Calu3 (cell line): ENCODE results near the gene PTOV1. TPM values are rescaled to one million over a fixed set of nuclear protein-coding genes. Genes with fewer than 3 reads are reported as not detected.
A peak's percentile ranks its signal among the peaks of the same experiment; 100 is the strongest.
"Not testable (repeated sequence)": the region's sequence is repeated elsewhere in the genome, so short reads cannot be mapped to it uniquely, and the experiment has no call there.

Experiments used
- BruUV-seq: library from RNA; stranded (reverse); fragments of 400-500 nt; replicated peaks from 2 replicates; lab custom pipeline; 2021; lab: Mats Ljungman, UMichigan
- CTCF ChIA-PET: fragments of 300-600 bp; sonication (Branson Sonifier 250); formaldehyde crosslinking; loops from one replicate; lab custom pipeline; 2022; ENCODE audit warnings: antibody characterized with exemption; lab: Charles Lee
- DNase-seq: peaks from one replicate; pipeline ENCODE4 v3.0.0; 2022
- H3K27ac Mint-ChIP-seq: one replicate; pipeline ENCODE4 v1.8.0; 2022; ENCODE audit warnings: mixed read lengths; ENCODE audit not compliant: unreplicated experiment
- H3K27me3 Mint-ChIP-seq: one replicate; pipeline ENCODE4 v1.8.0; 2022; ENCODE audit warnings: mixed read lengths; ENCODE audit not compliant: unreplicated experiment
- H3K36me3 Mint-ChIP-seq: one replicate; pipeline ENCODE4 v1.8.0; 2022; ENCODE audit warnings: mild to moderate bottlenecking, moderate library complexity, mixed read lengths; ENCODE audit not compliant: insufficient read depth, unreplicated experiment
- H3K4me1 Mint-ChIP-seq: one replicate; pipeline ENCODE4 v1.8.0; 2022; ENCODE audit warnings: mild to moderate bottlenecking, low read depth, mixed read lengths; ENCODE audit not compliant: unreplicated experiment
- H3K4me3 Mint-ChIP-seq: one replicate; pipeline ENCODE4 v1.8.0; 2022; ENCODE audit warnings: mild to moderate bottlenecking, low read depth, moderate library complexity, mixed read lengths; ENCODE audit not compliant: unreplicated experiment
- H3K9me3 Mint-ChIP-seq: one replicate; pipeline ENCODE4 v1.8.0; 2022; ENCODE audit warnings: low read depth, mixed read lengths; ENCODE audit not compliant: unreplicated experiment
- intact Hi-C: fragments of 100-400 bp; cut with micrococcal nuclease; formaldehyde crosslinking; loops from one replicate; pipeline ENCODE4 v1.10.0; 2022; ENCODE audit not compliant: unreplicated experiment
- total RNA-seq: library from RNA; stranded (reverse); gene quantifications from 2 replicates; pipeline ENCODE4 v1.2.3, GENCODE V29; 2022
- TF ChIP-seq, protein P1 (sequence below): fragments of 200-600 bp; IDR thresholded peaks from one replicate; pipeline ENCODE4 v1.8.0; 2022; ENCODE audit warnings: antibody characterized with exemption; ENCODE audit not compliant: unreplicated experiment

The PTOV1 gene
- total RNA-seq, 1 experiment from 2014 or later = 256 TPM

DNA sequence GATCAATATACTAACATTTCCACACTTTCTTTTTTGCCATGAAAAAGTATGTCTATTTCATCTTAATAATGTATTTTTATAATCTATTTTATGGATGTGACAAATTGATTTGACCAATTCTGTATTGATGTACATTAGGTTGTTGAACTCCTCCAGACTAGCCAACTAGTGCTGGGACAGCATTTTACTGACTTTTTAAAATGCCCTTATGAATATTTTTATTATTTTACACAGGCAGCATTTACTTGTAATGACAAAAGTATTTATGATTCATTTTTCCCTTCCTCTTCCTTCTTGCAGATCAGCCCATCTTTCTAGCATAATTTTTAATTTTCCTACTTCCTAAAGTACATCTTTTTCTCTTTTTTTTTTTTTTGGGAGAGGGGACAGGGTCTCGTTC is 36.9 kb upstream of the PTOV1 start:
- DNase-seq = no peak
- H3K9me3 Mint-ChIP-seq = no peaks in the 10 kb centered on the region
- peaks cover 12% of the 10 kb centered on the region for H3K4me1 Mint-ChIP-seq
- peak overlapping the region; percentile 76 for H3K4me3 Mint-ChIP-seq
- no peaks in the 10 kb centered on the region for H3K27me3 Mint-ChIP-seq
- CTCF ChIA-PET = interaction anchor here (1.3 kb wide), 1 partner anchor 54 kb away, joined by 3 read pairs; no protein-coding TSS in a partner anchor
- intact Hi-C loops = no loop called here
- TF ChIP-seq, protein P1, sequence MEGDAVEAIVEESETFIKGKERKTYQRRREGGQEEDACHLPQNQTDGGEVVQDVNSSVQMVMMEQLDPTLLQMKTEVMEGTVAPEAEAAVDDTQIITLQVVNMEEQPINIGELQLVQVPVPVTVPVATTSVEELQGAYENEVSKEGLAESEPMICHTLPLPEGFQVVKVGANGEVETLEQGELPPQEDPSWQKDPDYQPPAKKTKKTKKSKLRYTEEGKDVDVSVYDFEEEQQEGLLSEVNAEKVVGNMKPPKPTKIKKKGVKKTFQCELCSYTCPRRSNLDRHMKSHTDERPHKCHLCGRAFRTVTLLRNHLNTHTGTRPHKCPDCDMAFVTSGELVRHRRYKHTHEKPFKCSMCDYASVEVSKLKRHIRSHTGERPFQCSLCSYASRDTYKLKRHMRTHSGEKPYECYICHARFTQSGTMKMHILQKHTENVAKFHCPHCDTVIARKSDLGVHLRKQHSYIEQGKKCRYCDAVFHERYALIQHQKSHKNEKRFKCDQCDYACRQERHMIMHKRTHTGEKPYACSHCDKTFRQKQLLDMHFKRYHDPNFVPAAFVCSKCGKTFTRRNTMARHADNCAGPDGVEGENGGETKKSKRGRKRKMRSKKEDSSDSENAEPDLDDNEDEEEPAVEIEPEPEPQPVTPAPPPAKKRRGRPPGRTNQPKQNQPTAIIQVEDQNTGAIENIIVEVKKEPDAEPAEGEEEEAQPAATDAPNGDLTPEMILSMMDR = no peak
- peak overlapping the region; percentile 81 for H3K27ac Mint-ChIP-seq
- no TSS peak for BruUV-seq
- H3K36me3 Mint-ChIP-seq = peaks cover 35% of the 10 kb centered on the region

DNA sequence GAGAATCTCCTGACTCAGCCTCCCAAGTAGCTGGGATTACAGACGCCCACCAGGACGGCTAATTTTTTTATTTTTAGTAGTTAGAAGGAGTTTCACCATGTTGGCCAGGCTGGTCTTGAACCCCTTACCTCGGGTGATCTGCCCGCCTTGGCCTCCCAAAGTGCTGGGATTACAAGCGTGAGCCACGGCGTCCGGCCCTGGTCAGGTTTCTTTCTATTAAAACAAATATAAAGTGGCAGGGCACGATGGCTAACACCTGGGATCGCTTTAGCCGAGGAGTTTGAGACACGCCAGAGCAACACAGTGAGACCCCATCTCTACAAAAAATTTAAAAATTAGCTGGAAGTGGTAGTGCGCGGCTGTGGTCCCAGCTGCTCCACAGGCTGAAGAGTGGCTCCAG is 34.4 kb upstream of the PTOV1 start:
- peaks cover 23% of the 10 kb centered on the region for H3K4me1 Mint-ChIP-seq
- H3K27me3 Mint-ChIP-seq = no peaks in the 10 kb centered on the region
- BruUV-seq = no TSS peak
- CTCF ChIA-PET = no interaction called here
- H3K9me3 Mint-ChIP-seq = no peaks in the 10 kb centered on the region
- no peak overlapping the region for H3K4me3 Mint-ChIP-seq
- TF ChIP-seq, protein P1 = no peak
- H3K27ac Mint-ChIP-seq = peak overlapping the region; percentile 99
- intact Hi-C loops = no loop called here
- DNase-seq = no peak
- H3K36me3 Mint-ChIP-seq = peaks cover 44% of the 10 kb centered on the region

DNA sequence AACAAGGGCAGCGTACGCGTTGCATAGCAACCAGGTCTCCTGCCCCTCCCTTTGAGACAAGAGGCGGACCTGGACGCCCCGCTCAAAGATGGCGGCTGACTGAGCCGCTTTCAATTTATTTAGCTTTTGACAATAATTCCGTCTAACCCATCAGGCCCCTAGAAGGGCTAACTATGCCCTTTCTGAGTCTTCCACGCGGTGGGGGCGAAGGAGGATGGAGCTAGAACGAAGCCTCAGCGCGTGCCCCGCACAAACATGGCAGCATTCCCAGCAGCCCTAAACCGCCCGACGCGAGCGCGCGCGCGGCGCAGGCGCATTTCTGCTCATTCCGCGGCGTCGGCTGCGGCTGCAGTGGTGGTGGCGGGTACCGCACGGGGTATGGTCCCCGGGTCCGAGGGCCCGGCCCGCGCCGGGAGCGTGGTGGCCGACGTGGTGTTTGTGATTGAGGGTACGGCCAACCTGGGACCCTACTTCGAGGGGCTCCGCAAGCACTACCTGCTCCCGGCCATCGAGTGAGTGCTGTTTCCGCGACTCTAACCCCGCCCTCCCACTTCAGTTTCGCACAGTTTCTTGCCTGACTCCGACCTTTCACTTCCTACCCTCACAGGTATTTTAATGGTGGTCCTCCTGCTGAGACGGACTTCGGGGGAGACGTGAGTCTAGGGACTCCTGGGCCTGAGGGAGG is 32.9 kb upstream of the PTOV1 start, which contains the start of gene MED25:
MED25 (plus strand) TSS at position 326 of the 685 bp plus-strand sequence; CDS start at position 379, 53 bp downstream.
- intact Hi-C loops = no loop called here

DNA sequence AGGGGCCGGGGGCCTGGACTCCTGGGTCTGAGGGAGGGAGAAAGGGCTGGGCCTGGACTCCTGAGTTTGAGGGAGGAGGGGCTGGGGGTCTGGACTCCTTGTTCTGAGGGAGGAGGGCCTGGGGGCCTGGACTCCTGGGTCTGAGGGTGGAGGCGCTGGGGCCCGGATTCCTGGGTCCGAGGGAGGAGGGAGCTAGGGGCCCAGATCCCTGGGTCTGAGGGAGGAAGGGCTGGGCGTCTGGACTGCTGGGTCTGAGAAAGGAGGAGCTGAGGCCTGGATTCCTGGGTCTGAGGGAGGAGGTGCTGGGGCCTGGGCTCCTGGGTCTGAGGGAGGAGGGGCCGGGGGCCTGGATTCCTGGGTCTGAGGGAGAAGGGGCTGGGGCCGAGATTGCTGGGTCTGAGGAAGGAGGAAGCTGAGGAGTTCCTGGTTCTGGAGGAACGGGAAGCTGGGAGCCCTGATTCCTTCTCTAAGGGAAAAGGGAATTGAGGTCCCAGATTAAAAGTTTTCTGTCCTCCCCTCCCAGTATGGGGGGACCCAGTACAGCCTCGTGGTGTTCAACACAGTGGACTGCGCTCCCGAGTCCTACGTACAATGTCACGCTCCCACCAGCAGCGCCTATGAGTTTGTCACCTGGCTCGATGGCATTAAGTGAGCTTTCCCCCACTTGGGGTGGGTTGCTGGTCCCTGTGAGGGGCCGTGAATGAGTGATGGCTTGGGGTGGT is 32.1 kb upstream of the PTOV1 start:
- TF ChIP-seq, protein P1 = no peak
- intact Hi-C loops = no loop called here
- Mint-ChIP-seq H3K27me3 (no peaks in the 10 kb centered on the region), H3K4me3 (peak overlapping the region; percentile 96), H3K4me1 (peaks cover 22% of the 10 kb centered on the region), H3K27ac (peak overlapping the region; percentile 99), H3K9me3 (no peaks in the 10 kb centered on the region), H3K36me3 (peaks cover 41% of the 10 kb centered on the region)
- DNase-seq = no peak
- BruUV-seq = no TSS peak
- CTCF ChIA-PET = no interaction called here

More for the DNA sequence above, 32.9 kb upstream of the PTOV1 start, which contains the start of gene MED25:
- H3K27me3 Mint-ChIP-seq = no peaks in the 10 kb centered on the region
- H3K4me3 Mint-ChIP-seq = peak within 1 kb of the TSS; percentile 96
- CTCF ChIA-PET = interaction anchor here (0.6 kb wide), 1 partner anchor 740 kb away, joined by 4 read pairs; no protein-coding TSS in a partner anchor
- TF ChIP-seq, protein P1 = no peak
- BruUV-seq = no TSS peak
- peak within 1 kb of the TSS; percentile 99 for H3K27ac Mint-ChIP-seq
- H3K36me3 Mint-ChIP-seq = peaks cover 42% of the 10 kb centered on the region
- no peaks in the 10 kb centered on the region for H3K9me3 Mint-ChIP-seq
- peak; percentile 91 for DNase-seq
- H3K4me1 Mint-ChIP-seq = peaks cover 23% of the 10 kb centered on the region

DNA sequence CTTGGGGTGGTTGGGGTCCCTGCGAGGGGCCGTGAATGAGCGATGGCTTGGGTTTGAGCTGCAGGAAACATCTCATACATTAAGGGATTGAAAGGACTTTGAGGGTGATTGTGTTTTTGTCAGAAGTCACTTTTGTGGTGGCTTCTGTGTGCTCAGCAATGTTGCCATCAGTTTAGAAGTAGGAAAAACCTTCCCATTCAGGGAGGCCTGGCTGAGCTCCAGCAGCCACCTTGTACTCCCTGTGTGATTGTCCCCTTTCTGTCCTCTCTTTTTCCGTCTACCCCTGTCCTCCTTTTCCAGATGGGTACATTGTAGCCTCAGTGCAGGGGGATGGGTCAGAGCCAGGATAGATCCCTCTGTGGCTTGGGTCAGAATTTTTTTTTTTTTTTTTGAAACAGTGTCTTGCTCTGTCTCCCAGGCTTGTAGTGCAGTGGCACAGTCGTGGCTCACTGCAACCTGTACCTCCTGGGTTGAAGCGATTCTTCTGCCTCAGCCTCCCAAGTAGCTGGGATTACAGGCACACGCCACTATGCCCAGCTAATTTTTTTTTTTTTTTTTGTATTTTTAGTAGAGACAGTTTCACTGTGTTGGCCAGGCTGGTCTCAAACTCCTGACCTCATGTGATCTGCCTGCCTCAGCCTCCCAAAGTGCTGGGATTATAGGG is 31.4 kb upstream of the PTOV1 start:
- Mint-ChIP-seq H3K4me3 (peak overlapping the region; percentile 96), H3K4me1 (peaks cover 14% of the 10 kb centered on the region), H3K27ac (peak overlapping the region; percentile 99), H3K36me3 (peaks cover 41% of the 10 kb centered on the region)
- H3K27me3 Mint-ChIP-seq, intact Hi-C loops, DNase-seq, BruUV-seq, H3K9me3 Mint-ChIP-seq: not testable (repeated sequence)
- CTCF ChIA-PET = interaction anchor here (0.6 kb wide), 1 partner anchor 9 kb away, joined by 3 read pairs; no protein-coding TSS in a partner anchor
